Measurements from ENCODE around the gene G6PD.
"Not testable (repeated sequence)": the region's sequence is repeated elsewhere in the genome, so short reads cannot be mapped to it uniquely, and the experiment has no call there.

The G6PD gene

GRCh38 chrX:154506483-154507332 lies 39.9 kb downstream of the G6PD start:
- H3K4me3 ChIP-seq (replicated peaks; ENCODE audit: low read depth, low read length): no peak overlapping the region
- DNase-seq (ENCODE audit: low read depth): no peak
- TF ChIP-seq CTCF (IDR thresholded peaks at IDR 0.05; ENCODE audit: low read length, missing control alignments): no peak

GRCh38 chrX:154505734-154506133 lies 40.9 kb downstream of the G6PD start:
- H3K4me3 ChIP-seq (replicated peaks; ENCODE audit: low read depth, low read length): no peak overlapping the region
- TF ChIP-seq CTCF (IDR thresholded peaks at IDR 0.05; ENCODE audit: low read length, missing control alignments): no peak
- DNase-seq (ENCODE audit: low read depth): peak; percentile 59

GRCh38 chrX:154502989-154503388 lies 43.7 kb downstream of the G6PD start:
- TF ChIP-seq CTCF (IDR thresholded peaks at IDR 0.05; ENCODE audit: low read length, missing control alignments): no peak
- H3K4me3 ChIP-seq (replicated peaks; ENCODE audit: low read depth, low read length): no peak overlapping the region
- DNase-seq (ENCODE audit: low read depth): no peak

- H3K4me3 ChIP-seq (replicated peaks; ENCODE audit: low read depth, low read length): no peak overlapping the region
- TF ChIP-seq CTCF (IDR thresholded peaks at IDR 0.05; ENCODE audit: low read length, missing control alignments): no peak
- DNase-seq (ENCODE audit: low read depth): no peak
Observed at GRCh38 chrX:154502098-154502497, 44.5 kb downstream of the G6PD start.

GRCh38 chrX:154501423-154501822 lies 45.2 kb downstream of the G6PD start:
- not testable (repeated sequence) for H3K4me3 ChIP-seq (replicated peaks; ENCODE audit: low read depth, low read length); DNase-seq (ENCODE audit: low read depth)

- not testable (repeated sequence) for H3K4me3 ChIP-seq (replicated peaks; ENCODE audit: low read depth, low read length); DNase-seq (ENCODE audit: low read depth)
Observed at GRCh38 chrX:154496591-154497137, 50.0 kb downstream of the G6PD start.

- H3K4me3 ChIP-seq (replicated peaks; ENCODE audit: low read depth, low read length): no peak overlapping the region
- TF ChIP-seq CTCF (IDR thresholded peaks at IDR 0.05; ENCODE audit: low read length, missing control alignments): no peak
- DNase-seq (ENCODE audit: low read depth): no peak
Observed at GRCh38 chrX:154495472-154495922, 51.1 kb downstream of the G6PD start.

- H3K4me3 ChIP-seq (replicated peaks; ENCODE audit: low read depth, low read length): no peak overlapping the region
- no peak for DNase-seq (ENCODE audit: low read depth)
- no peak for TF ChIP-seq CTCF (IDR thresholded peaks at IDR 0.05; ENCODE audit: low read length, missing control alignments)
Observed at GRCh38 chrX:154494715-154495114, 51.9 kb downstream of the G6PD start.

All from fibroblast of pulmonary artery (primary cell).